ENCODE measurements around the gene PXK.

PXK gene

GRCh38 chr3:58470363-58471024, 137.8 kb downstream of the PXK start:
- DNase-seq: no peak

- peak; percentile 86 for DNase-seq
Observed at GRCh38 chr3:58471025-58471887, 138.6 kb downstream of the PXK start.

- no peak for DNase-seq
Observed at GRCh38 chr3:58473275-58473674, 140.6 kb downstream of the PXK start.

GRCh38 chr3:58474348-58474911, 141.7 kb downstream of the PXK start:
- DNase-seq: peak; percentile 45

- DNase-seq: no peak
Observed at GRCh38 chr3:58474967-58475578, 142.4 kb downstream of the PXK start.
